Spleen (tissue), 11 donors: ENCODE data around the gene KDM4B. TPM values are rescaled to one million over a fixed set of nuclear protein-coding genes. Genes with fewer than 3 reads are reported as not detected.

Experiments used
- DNase-seq: peaks from one replicate; pipeline ENCODE4 v3.0.0-alpha.2; 2020
- H3K27ac ChIP-seq, 8 donors: fragments of 200-600 bp; sonication (generic) in 7 of 8; 1 replicate in 4 of 8; 2 replicates in 4 of 8; pipeline versions ENCODE4 v1.5.0 to v1.8.0; 2016 to 2021; ENCODE audit warnings: inconsistent platforms in 4 of 8, mild to moderate bottlenecking in 4 of 8, moderate library complexity in 1 of 8
- H3K27me3 ChIP-seq, 7 donors: fragments of 200-600 bp; sonication (generic) in 6 of 7; replicated peaks in 1 of 7; 1 replicate in 4 of 7; 2 replicates in 3 of 7; pipeline versions ENCODE4 v1.5.0 to v1.8.0; 2016 to 2021; ENCODE audit warnings: inconsistent platforms in 3 of 7, mild to moderate bottlenecking in 1 of 7
- H3K36me3 ChIP-seq, 6 donors: fragments of 200-600 bp; sonication (generic) in 5 of 6; 1 replicate in 4 of 6; 2 replicates in 2 of 6; pipeline versions ENCODE4 v1.5.0 to v1.8.0; 2016 to 2021; ENCODE audit warnings: inconsistent platforms in 2 of 6
- H3K4me1 ChIP-seq, 6 donors: fragments of 200-600 bp; sonication (generic) in 5 of 6; 1 replicate in 3 of 6; 2 replicates in 3 of 6; pipeline versions ENCODE4 v1.5.0 to v1.8.0; 2016 to 2021; ENCODE audit warnings: inconsistent platforms in 3 of 6
- H3K4me3 ChIP-seq, 8 donors: fragments of 200-600 bp; sonication (generic) in 7 of 8; 1 replicate in 4 of 8; 2 replicates in 4 of 8; pipeline versions ENCODE4 v1.5.0 to v1.8.0; 2016 to 2021; ENCODE audit warnings: inconsistent platforms in 4 of 8, mild to moderate bottlenecking in 4 of 8, moderate library complexity in 2 of 8
- H3K9me3 ChIP-seq, 8 donors: fragments of 200-600 bp; sonication (generic) in 7 of 8; 1 replicate in 4 of 8; 2 replicates in 4 of 8; pipeline versions ENCODE4 v1.5.0 to v1.8.0; 2016 to 2021; ENCODE audit warnings: inconsistent platforms in 4 of 8
- CTCF ChIP-seq, 11 experiments: fragments of 200-600 bp in 7 of 11; fragments of 450-650 bp in 4 of 11; sonication (generic) in 4 of 11; IDR thresholded peaks in 8 of 11; conservative IDR thresholded peaks in 3 of 11; 1 replicate in 7 of 11; 2 replicates in 4 of 11; pipeline versions ENCODE4 v1.4.0 to v1.8.0; 2016 to 2021; ENCODE audit warnings: antibody characterized with exemption in 11 of 11, inconsistent platforms in 4 of 11, mild to moderate bottlenecking in 1 of 11
- POLR2A ChIP-seq, 3 donors: fragments of 450-650 bp; IDR thresholded peaks; one replicate each; pipeline ENCODE4 v1.5.1; 2017; ENCODE audit warnings: antibody characterized with exemption in 3 of 3, mild to moderate bottlenecking in 1 of 3
- POLR2AphosphoS5 ChIP-seq, 3 donors: sonication (generic); formaldehyde crosslinking; IDR thresholded peaks; one replicate each; pipeline ENCODE4 v1.5.1; 2017; ENCODE audit warnings: antibody characterized with exemption in 3 of 3
- WGBS, 5 donors: extraction: QIAGEN DNeasy Blood & Tissue Kit in 3 of 5; methylation state at CpG; one replicate each; pipeline versions ENCODE4 v1.1.5 to v1.1.7; 2013 to 2018; 5-methylcytosine and 5-hydroxymethylcytosine counted together
- intact Hi-C: fragments of 100-400 bp; cut with DNase I; formaldehyde crosslinking; loops from one replicate; pipeline ENCODE4 v1.15.0; 2023; ENCODE audit warnings: low total_unique reads
- polyA plus RNA-seq, 3 donors: library from polyadenylated mRNA; stranded (reverse); fragments of 200-250 nt; gene quantifications; one replicate each; pipeline ENCODE4 v1.2.1, GENCODE V29; 2013
- total RNA-seq, 7 donors: library from RNA; depleted of rRNA in 3 of 7; stranded (reverse); fragments of >200 nt in 3 of 7; fragmentation: NEBNext Ultra II Directional in 4 of 7; extraction: Animal tissue kit (Norgen Biotek cat#: 25700) in 4 of 7; gene quantifications; one replicate each; pipeline versions ENCODE4 v1.1.0 to v1.2.1, GENCODE V29; 2016 to 2021
- donor health status: healthy with polysubstance abuse.
- donor health status: DM: no; HTN: no; CAD: no; lungs with moderate emphysema.
- donor health status: DM: no; HTN: no; CAD: no.
- donor health status: Bipolar disorder and iron deficiency.
- donor health status: healthy.
- donor health status: DM: no; HTN: no; CAD: no.
- donor health status: DM: yes; HTN: yes; CAD: no.

Gene KDM4B
- total and polyA plus RNA-seq, 10 donors: 18.3 to 80.5 (median 52.4) TPM

- intact Hi-C loops: loop anchor here (10.0 kb wide), 1 partner anchor 107 kb away; no protein-coding TSS in a partner anchor
- TF ChIP-seq POLR2A (IDR thresholded peaks at IDR 0.05): no peak
- no peak for TF ChIP-seq POLR2AphosphoS5 (IDR thresholded peaks at IDR 0.05)
- no peak for TF ChIP-seq CTCF (IDR thresholded peaks at IDR 0.05 in 8 of 11, conservative IDR thresholded peaks at IDR 0.05 in 3 of 11)
- Histone ChIP-seq H3K4me3 (no peak overlapping the region), H3K27me3 (no peaks in the 10 kb centered on the region), H3K27ac (no peak overlapping the region), H3K4me1 (peaks cover 0 to 12% (median 10%) of the 10 kb centered on the region in 6 donors), H3K36me3 (peaks cover 0 to 98% (median 23%) of the 10 kb centered on the region in 6 donors), H3K9me3 (peaks cover 2 to 16% (median 14%) of the 10 kb centered on the region in 8 donors)
- DNase-seq: no peak
- WGBS, 5 donors: 76 to 91% (median 89%) methylated on average over 3 to 5 of the region's 5 CpGs
Observed at GRCh38 chr19:5057860-5058259, 88.9 kb downstream of the KDM4B start.

- no peaks in the 10 kb centered on the region for H3K27me3 ChIP-seq
- no peak for DNase-seq
- no peak for TF ChIP-seq POLR2A (IDR thresholded peaks at IDR 0.05)
- TF ChIP-seq CTCF (IDR thresholded peaks at IDR 0.05 in 8 of 11, conservative IDR thresholded peaks at IDR 0.05 in 3 of 11): no peak
- H3K27ac ChIP-seq: no peak overlapping the region
- H3K4me3 ChIP-seq: no peak overlapping the region
- H3K36me3 ChIP-seq: peaks cover 0 to 100% (median 29%) of the 10 kb centered on the region in 6 donors
- 91 to 95% (median 93%) methylated on average over 27 to 34 of the region's 34 CpGs for WGBS, 5 donors
- peaks cover 0 to 4% (median 2%) of the 10 kb centered on the region in 6 donors for H3K4me1 ChIP-seq
- intact Hi-C loops: loop anchor here (10.0 kb wide), 1 partner anchor 106 kb away; no protein-coding TSS in a partner anchor
- H3K9me3 ChIP-seq: peaks cover 3 to 22% (median 18%) of the 10 kb centered on the region in 8 donors
Observed at GRCh38 chr19:5058521-5059212, 89.8 kb downstream of the KDM4B start.

GRCh38 chr19:5059213-5059574 is 90.3 kb downstream of the KDM4B start:
- 84 to 94% (median 93%) methylated on average over 7 to 21 of the region's 21 CpGs for WGBS, 5 donors
- Histone ChIP-seq H3K36me3 (peaks cover 0 to 100% (median 32%) of the 10 kb centered on the region in 6 donors), H3K4me3 (no peak overlapping the region), H3K4me1 (no peaks in the 10 kb centered on the region), H3K9me3 (peaks cover 3 to 22% (median 18%) of the 10 kb centered on the region in 8 donors), H3K27me3 (no peaks in the 10 kb centered on the region), H3K27ac (no peak overlapping the region)
- TF ChIP-seq POLR2AphosphoS5 (IDR thresholded peaks at IDR 0.05) (no peak), CTCF (IDR thresholded peaks at IDR 0.05 in 8 of 11, conservative IDR thresholded peaks at IDR 0.05 in 3 of 11) (no peak), POLR2A (IDR thresholded peaks at IDR 0.05) (no peak)
- intact Hi-C loops: loop anchor here (10.0 kb wide), 1 partner anchor 106 kb away; no protein-coding TSS in a partner anchor
- no peak for DNase-seq

- intact Hi-C loops: loop anchor here (10.0 kb wide), 1 partner anchor 105 kb away; no protein-coding TSS in a partner anchor
- 94 to 98% (median 96%) methylated on average over 9 to 12 of the region's 12 CpGs for WGBS, 5 donors
- H3K36me3 ChIP-seq: peaks cover 0 to 100% (median 30%) of the 10 kb centered on the region in 6 donors
- TF ChIP-seq CTCF (IDR thresholded peaks at IDR 0.05 in 8 of 11, conservative IDR thresholded peaks at IDR 0.05 in 3 of 11) (no peak), POLR2A (IDR thresholded peaks at IDR 0.05) (no peak), POLR2AphosphoS5 (IDR thresholded peaks at IDR 0.05) (no peak)
- no peak overlapping the region for H3K27ac ChIP-seq
- H3K9me3 ChIP-seq: peaks cover 3 to 22% (median 18%) of the 10 kb centered on the region in 8 donors
- no peaks in the 10 kb centered on the region for H3K4me1 ChIP-seq
- no peak for DNase-seq
- H3K27me3 ChIP-seq: no peaks in the 10 kb centered on the region
- H3K4me3 ChIP-seq: no peak overlapping the region
Observed at GRCh38 chr19:5059793-5060192, 90.9 kb downstream of the KDM4B start.
